ENCODE measurements around the gene HECW1.
"Not testable (repeated sequence)": the region's sequence is repeated elsewhere in the genome, so short reads cannot be mapped to it uniquely, and the experiment has no call there.

Gene HECW1

GRCh38 chr7:43538404-43538771 lies 425.9 kb downstream of the HECW1 start:
- DNase-seq (ENCODE audit: low spot score), result no peak

DNA sequence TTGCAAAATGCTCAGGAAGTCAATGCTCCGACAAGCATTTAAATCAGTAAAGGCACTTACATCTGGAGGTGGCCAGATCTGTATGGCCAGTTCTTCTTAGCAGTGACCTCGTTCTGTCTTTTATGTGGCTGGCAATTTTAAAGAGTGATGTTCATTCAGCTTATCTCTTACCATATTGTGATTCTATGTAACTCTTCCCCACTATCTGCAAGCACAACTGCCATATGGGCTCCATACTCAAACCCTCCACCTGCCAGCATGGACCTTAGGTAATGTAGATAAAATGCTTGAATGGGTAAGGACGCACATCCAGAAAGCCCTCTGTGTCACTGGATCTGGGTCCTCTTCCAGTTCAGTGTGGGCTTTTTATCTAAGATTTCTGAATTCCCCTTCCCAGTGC lies 428.0 kb downstream of the HECW1 start:
- DNase-seq (ENCODE audit: low spot score), result no peak

- DNase-seq (ENCODE audit: low spot score), result no peak
Observed at GRCh38 chr7:43542716-43543115, 430.3 kb downstream of the HECW1 start.

DNA sequence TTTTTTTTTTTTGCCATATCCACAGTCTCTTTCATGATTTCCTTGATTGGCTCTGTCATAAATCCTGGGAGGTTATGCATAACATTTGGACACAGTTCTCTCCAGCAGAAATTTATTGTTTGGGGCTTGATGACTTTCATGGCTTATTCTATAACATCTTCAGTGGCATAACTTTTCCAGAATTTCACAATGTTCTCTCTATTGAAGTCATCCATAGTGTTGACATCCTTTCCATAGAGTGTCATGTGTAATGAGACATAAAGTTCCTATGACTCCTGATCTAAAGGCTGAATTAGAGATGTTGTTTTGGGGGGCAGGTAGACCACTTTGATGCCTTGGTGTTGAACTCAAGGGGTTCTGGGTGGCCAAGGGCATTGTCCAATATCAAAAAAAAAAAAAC lies 433.8 kb downstream of the HECW1 start:
- no peak for DNase-seq (ENCODE audit: low spot score)

DNA sequence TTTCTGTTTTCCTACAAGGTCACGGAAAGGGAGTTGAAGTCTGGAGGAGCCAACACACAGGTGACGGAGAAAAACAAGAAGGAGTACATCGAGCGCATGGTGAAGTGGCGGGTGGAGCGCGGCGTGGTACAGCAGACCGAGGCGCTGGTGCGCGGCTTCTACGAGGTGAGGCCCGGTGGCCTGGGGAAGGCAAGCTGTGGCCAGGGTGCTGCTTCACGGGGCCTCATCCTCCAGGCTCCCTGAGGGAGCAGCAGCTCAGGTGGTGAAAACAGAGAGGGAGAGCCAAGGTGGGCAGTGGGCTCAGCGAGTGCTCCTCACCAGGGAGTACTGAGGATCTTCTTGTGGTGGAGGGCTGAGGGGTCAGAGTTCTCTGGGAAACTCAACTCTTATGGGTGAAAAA lies 438.0 kb downstream of the HECW1 start:
- no peak for DNase-seq (ENCODE audit: low spot score)

DNA sequence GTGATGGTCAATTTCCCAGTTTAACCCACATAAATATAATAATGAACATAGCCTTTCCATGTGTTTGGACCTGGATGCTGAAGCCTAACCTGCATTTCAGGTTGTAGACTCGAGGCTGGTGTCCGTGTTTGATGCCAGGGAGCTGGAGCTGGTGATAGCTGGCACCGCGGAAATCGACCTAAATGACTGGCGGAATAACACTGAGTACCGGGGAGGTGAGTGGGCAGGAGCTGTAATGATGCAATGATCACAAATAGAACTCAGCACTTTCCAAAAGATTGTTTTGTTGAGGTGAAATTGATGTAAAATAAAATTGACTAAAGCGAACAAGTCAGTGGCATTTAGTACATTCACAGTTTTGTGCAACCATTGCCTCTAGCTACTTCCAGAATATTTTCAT lies 439.7 kb downstream of the HECW1 start:
- DNase-seq (ENCODE audit: low spot score), result no peak

- DNase-seq (ENCODE audit: low spot score), result no peak
Observed at GRCh38 chr7:43553999-43554398, 441.6 kb downstream of the HECW1 start.

DNA sequence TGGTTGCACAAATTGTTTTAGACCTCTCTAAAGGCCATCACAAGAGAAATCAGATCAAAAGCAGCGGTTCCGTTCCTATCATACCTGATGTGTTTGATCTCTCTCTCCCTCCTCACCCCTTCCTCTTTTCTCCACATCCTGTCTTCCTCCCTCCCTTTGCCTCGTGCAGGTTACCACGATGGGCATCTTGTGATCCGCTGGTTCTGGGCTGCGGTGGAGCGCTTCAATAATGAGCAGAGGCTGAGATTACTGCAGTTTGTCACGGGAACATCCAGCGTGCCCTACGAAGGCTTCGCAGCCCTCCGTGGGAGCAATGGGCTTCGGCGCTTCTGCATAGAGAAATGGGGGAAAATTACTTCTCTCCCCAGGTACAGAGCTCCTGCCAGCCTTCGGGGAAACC lies 442.0 kb downstream of the HECW1 start:
- no peak for DNase-seq (ENCODE audit: low spot score)

DNA sequence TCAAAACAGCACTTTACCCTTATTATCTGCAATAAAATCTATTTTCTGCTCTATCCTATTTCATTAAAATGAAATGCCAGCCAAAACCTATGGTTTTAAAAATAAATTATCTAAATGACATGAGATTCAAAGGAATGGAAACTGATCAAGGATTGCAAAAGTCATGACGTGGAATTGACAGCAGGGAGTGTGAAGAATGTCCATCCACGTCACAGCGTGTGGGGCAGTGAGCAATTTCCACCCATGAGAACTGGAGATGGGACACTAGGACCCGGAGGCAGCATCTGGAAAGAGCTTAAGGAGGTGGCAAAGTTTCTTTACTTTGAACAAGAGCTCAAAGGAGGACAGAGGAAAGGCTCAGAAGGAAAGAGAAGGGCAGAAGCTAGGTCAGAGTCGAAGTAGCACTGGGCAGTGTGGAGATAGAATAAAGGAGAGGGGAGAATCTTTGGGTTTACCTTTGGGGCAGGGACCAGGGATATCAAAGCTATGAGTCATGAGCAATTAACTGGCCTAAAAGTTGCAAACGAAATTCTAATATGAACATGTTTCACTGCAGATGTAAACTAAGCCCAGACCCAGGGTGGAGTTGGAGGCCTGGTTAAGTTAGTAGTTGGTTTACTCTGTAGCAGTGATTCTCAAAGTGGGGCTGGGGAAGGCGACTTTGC lies 445.5 kb downstream of the HECW1 start:
- DNase-seq (ENCODE audit: low spot score), result no peak

GRCh38 chr7:43559171-43559945 lies 446.9 kb downstream of the HECW1 start:
- no peak for DNase-seq (ENCODE audit: low spot score)

GRCh38 chr7:43559946-43560335 lies 447.5 kb downstream of the HECW1 start:
- DNase-seq (ENCODE audit: low spot score), result no peak

DNA sequence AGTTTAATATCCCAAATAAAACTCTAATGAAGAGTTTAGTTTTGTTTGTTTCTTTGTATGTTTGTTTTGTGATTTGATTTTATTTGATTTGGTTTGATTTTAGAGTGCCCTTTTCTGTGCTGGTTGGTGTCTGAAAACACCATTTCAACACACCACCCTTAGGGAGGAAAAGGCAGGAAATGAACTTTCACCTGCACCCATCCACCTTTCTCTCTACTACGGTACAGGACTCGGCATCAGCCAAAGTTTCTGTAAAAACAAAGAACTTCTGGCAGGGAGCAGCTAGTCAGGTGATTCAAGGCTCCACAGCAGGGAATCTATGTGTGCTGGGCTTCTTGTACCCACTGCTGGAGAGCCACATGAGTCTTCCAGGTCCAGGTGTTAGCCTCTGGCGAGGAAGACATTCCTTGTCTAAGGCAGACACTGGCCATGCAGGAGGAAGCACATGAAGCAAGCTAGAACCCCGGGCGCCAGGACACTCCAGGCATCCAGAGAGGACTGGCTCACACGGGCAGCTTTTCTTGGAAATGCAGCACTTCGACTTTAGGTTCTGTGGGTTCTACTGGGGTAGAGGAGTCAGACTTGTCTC lies 448.4 kb downstream of the HECW1 start:
- no peak for DNase-seq (ENCODE audit: low spot score)

GRCh38 chr7:43562383-43562782 lies 449.9 kb downstream of the HECW1 start:
- DNase-seq (ENCODE audit: low spot score), result no peak

DNA sequence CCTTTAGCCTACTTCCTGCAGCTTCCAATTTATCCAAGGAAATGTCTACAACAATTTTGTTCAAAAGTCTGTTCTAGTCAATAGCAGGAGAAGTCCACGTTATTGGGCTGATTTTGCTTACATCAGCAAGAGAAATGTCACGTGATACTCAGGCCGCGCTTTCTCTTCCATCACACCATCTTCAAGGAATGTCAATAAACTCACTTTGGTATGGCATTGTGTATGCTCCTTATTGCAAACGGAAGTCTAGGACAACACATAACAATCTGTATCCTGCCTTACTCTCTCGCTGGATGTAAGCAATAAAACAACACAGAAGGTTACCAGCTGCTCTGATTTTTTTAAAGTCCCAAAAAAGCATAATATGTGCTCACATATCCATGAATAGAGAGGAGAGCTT lies 453.3 kb downstream of the HECW1 start:
- DNase-seq (ENCODE audit: low spot score), result no peak

DNA sequence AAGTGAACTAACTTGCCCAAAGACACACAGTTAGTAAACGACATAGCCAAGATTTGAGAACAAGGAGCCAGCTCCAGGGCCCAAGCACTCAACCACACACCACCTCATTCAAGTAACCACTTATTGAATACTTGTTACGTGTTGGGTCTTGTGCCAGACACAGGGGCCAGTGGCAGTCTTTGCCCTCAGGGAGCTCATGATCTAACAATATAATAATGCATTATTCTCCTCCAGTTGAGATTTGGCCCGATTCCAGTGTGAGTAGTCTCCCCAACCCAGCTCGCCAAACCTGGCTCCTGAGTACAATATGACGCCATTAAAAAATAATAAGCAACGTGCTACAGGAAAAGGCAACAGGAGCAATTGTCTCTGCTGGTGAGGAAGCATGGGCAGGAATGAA lies 456.1 kb downstream of the HECW1 start:
- DNase-seq (ENCODE audit: low spot score), result no peak

DNA sequence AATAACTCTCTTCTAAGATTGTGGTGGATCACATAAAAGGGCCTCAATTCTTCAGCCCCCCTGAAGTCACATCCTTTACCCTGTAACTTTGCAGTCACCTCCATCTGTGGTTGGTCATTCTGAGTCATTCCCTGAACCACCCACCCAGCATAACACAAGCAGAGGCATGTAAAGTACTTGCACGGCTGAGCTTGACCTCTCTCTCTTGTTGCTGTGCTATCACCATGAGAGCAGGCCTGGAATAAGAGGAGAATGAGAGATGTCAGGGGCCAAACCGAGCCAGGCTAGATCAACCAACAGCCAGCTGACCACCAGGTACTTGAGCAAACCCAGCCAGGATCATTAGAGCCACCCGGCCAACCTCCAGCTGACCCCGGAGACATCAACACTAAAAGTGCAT lies 457.0 kb downstream of the HECW1 start:
- no peak for DNase-seq (ENCODE audit: low spot score)

DNA sequence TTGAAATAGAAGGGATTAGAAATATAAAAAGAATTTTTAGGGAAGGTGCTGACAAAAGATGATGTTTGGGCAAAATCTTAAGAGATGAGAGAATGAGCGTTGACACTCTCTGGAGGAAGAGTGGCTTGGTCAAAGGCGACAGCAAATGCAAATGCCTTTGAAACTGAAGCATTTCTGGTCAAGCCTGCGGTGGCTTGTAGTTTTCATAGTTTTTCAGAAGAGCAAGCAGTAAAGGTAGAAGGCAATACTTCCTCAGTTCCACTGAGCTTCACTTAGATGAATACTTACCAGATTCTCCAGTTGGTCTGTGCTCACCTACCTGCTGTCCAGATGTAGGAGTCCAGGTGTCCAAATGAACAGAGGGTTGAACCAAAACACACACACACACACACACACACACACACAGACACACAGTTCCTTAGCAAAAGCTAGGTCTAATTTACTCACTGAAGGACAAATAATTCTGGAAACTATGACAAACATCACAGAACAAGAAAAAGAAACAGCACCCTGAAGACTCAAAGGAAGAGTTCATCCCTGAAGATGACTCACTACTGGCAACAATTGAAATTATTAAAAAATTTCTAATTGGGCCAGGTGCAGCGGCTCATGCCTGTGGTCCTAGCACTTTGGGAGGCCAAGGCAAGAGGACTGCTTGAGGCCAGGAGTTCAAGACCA lies 458.4 kb downstream of the HECW1 start:
- no peak for DNase-seq (ENCODE audit: low spot score)

- DNase-seq (ENCODE audit: low spot score), result no peak
Observed at GRCh38 chr7:43572516-43573049, 460.1 kb downstream of the HECW1 start.

DNA sequence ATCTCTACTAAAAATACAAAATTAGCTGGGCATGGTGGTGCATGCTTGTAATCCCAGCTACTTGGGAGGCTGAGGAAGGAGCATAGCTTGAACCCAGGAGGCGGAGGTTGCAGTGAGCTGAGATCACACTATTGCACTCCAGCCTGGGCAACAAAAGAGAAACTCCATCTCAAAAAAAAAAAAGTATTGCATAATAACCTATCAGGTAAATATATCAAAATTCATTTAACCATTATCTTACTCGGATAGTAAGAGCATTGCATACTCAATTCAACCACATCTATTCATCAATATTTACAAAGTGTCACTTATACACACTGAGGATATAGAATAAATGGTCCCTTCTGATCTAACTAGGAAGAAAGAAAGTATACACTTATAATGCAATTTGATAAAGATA lies 461.4 kb downstream of the HECW1 start:
- DNase-seq (ENCODE audit: low spot score), result not testable (repeated sequence)

DNA sequence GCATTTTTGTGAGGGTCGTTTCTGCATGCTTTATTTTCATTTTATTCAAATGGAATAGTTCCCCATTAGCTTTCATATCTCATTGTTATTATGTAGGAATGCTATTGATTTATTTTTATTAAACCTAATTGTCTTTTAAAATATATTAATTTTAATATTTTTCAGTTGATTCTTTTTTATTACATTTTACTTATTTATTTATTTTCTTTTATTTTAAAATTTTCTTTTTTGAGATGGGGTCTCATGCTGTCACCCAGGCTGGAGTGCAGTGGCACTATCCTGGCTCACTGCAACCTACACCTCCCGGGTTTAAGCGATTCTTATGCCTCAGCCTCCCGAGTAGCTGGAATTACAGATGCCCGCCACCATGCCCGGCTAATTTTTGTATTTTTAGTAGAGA lies 463.1 kb downstream of the HECW1 start:
- DNase-seq (ENCODE audit: low spot score), result no peak

DNA sequence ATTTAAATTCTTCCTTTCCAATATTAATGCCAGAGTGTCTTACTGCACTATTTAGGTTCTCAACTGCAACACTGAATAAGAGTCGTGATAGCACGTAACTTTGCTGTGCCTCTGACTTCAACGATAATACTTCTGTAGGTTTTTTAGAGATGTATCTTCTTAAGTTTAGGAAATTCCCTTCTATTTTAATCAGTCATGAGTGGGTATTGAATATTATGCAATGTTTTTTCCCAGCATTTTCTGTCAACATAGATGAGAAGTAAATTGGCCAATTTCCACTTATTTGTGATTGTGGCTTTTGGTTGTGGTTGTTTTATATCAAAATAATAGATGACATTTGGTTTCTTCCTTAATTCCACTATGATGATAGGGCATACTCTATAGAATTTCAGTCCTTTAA lies 463.8 kb downstream of the HECW1 start:
- no peak for DNase-seq (ENCODE audit: low spot score)

DNA sequence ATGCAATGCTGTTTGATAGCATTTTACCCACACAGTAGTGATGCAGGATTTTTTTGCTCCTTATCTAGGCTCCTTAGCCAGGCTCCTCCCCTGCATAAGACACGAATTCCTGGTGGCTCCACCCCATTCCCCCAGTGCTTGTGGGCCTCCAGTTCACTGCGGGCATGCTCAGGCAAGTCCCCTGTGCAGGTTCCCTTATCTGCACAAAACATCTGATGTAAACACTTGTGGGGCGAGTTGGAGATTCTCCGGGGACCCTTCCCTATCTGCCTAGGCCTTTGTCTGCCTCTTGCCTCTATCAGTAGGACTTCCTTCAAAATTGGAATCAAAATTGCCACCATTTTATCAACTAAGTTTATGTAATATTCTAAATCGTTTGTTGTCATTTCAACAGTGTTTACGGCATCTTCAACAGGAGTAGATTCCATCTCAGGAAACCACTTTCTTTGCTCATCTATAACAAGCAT lies 465.1 kb downstream of the HECW1 start:
- DNase-seq (ENCODE audit: low spot score), result no peak

Data from germinal center (tissue), 1 donor.